Lower lobe of right lung (tissue), 2 donors: ENCODE results near the gene ATAD3C. TPM values are rescaled to one million over a fixed set of nuclear protein-coding genes. Genes with fewer than 3 reads are reported as not detected.
"Not testable (repeated sequence)": the region's sequence is repeated elsewhere in the genome, so short reads cannot be mapped to it uniquely, and the experiment has no call there.

ENCODE experiments used
- ATAC-seq, 2 donors: fragments of 200-7000 bp; cut with Tn5 transposase; one replicate each; pipeline ENCODE4 v1.9.1; 2020 to 2022; ENCODE audit warnings: mild to moderate bottlenecking in 2 of 2, moderate library complexity in 2 of 2
- DNase-seq: peaks from one replicate; pipeline ENCODE4 v3.0.0-alpha.2; 2020
- H3K27ac ChIP-seq: fragments of 200-600 bp; one replicate; pipeline ENCODE4 v1.8.0; 2022
- H3K27me3 ChIP-seq: fragments of 200-600 bp; one replicate; pipeline ENCODE4 v1.8.0; 2022; ENCODE audit warnings: low read depth
- H3K36me3 ChIP-seq: fragments of 200-600 bp; one replicate; pipeline ENCODE4 v1.8.0; 2022; ENCODE audit warnings: mild to moderate bottlenecking
- H3K4me1 ChIP-seq: fragments of 200-600 bp; one replicate; pipeline ENCODE4 v1.8.0; 2022
- H3K4me3 ChIP-seq: fragments of 200-600 bp; one replicate; pipeline ENCODE4 v1.8.0; 2022; ENCODE audit warnings: mild to moderate bottlenecking
- H3K9me3 ChIP-seq: fragments of 200-600 bp; one replicate; pipeline ENCODE4 v1.8.0; 2022
- intact Hi-C: fragments of 100-400 bp; cut with DNase I; formaldehyde crosslinking; loops from one replicate; pipeline ENCODE4 v1.11.0; 2022
- total RNA-seq: library from RNA; stranded (reverse); fragmentation: NEBNext Ultra II Directional; extraction: Animal tissue kit (Norgen Biotek cat#: 25700); gene quantifications from one replicate; pipeline ENCODE4 v1.2.1, GENCODE V29; 2021
- TF ChIP-seq, protein P1 (sequence below): fragments of 200-600 bp; IDR thresholded peaks from one replicate; pipeline ENCODE4 v1.8.0; 2022; ENCODE audit warnings: antibody characterized with exemption, mild to moderate bottlenecking
- donor health status: DM: no; HTN: yes; CAD: no; lungs with severe emphysema.

ATAD3C gene
- total RNA-seq, 1 donor from 2014 or later = 7.8 TPM

DNA sequence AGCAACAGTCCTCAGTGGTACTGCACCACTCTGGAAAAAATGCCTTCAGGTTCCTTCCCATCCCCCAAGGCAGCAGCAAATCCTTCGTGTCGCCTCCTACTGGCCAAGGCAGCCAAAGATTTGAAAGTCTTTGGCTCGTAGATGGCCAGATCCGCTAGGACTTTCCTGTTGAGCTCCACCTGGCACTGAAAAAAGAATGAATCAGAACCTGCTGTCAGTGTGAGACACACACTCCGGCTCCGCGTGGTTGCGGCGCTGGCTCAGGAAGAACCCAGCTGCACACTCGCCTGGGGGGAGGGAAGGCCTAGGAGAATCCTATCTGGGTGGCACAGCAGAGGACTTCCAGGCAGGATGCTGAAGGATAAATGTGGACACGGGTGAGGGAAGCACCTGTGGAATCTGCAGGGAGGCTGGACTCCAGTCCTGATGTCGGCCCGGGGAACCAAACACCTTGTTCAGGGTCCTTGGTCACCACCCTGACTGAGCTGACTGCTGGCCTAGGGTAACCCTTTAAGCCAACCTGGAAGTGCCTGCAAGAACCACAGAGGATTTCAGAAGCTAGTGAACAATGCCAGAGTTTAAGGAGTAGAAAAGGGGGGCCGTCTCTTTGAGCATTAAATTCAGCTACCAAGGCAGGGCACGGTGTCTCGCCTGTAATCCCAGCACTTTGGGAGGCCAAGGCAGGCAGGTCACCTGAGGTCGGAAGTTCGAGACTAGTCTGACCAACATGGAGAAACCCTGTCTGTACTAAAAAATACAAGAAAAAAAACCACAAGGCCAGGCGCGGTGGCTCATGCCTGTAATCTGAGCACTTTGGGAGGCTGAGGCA is 47.2 kb upstream of the ATAD3C start:
- TF ChIP-seq, protein P1, sequence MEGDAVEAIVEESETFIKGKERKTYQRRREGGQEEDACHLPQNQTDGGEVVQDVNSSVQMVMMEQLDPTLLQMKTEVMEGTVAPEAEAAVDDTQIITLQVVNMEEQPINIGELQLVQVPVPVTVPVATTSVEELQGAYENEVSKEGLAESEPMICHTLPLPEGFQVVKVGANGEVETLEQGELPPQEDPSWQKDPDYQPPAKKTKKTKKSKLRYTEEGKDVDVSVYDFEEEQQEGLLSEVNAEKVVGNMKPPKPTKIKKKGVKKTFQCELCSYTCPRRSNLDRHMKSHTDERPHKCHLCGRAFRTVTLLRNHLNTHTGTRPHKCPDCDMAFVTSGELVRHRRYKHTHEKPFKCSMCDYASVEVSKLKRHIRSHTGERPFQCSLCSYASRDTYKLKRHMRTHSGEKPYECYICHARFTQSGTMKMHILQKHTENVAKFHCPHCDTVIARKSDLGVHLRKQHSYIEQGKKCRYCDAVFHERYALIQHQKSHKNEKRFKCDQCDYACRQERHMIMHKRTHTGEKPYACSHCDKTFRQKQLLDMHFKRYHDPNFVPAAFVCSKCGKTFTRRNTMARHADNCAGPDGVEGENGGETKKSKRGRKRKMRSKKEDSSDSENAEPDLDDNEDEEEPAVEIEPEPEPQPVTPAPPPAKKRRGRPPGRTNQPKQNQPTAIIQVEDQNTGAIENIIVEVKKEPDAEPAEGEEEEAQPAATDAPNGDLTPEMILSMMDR = peak; percentile 39

DNA sequence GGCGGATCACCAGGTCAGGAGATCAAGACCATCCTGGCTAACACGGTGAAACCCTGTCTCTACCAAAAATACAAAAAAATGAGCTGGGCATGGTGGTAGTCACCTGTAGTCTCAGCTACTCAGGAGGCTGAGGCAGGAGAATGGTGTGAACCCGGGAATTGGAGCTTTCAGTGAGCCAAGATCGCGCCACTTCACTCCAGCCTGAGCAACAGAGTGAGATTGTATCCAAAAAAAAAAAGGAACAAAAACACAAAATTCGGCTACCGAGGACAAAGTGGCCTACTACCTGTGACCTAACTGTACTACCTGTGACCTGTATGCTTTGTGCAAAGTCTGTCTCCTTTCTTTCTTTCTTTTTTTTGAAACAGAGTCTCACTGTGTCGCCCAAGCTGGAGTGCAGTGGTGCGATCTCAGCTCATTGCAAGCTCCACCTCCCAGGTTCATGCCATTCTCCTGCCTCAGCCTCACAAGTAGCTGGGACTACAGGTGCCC is 46.5 kb upstream of the ATAD3C start:
- H3K36me3 ChIP-seq = peaks cover 62% of the 10 kb centered on the region
- H3K27ac ChIP-seq, H3K4me3 ChIP-seq, H3K27me3 ChIP-seq, DNase-seq, ATAC-seq, H3K9me3 ChIP-seq, intact Hi-C loops: not testable (repeated sequence)
- H3K4me1 ChIP-seq = peaks cover 44% of the 10 kb centered on the region

More for the DNA sequence above, 47.2 kb upstream of the ATAD3C start:
- H3K9me3 ChIP-seq = no peaks in the 10 kb centered on the region
- no peak overlapping the region for H3K4me3 ChIP-seq
- DNase-seq (no peak), ATAC-seq (no peak)
- H3K36me3 ChIP-seq = peaks cover 68% of the 10 kb centered on the region
- intact Hi-C loops = no loop called here
- no peak overlapping the region for H3K27ac ChIP-seq
- H3K27me3 ChIP-seq = no peaks in the 10 kb centered on the region
- peaks cover 46% of the 10 kb centered on the region for H3K4me1 ChIP-seq

DNA sequence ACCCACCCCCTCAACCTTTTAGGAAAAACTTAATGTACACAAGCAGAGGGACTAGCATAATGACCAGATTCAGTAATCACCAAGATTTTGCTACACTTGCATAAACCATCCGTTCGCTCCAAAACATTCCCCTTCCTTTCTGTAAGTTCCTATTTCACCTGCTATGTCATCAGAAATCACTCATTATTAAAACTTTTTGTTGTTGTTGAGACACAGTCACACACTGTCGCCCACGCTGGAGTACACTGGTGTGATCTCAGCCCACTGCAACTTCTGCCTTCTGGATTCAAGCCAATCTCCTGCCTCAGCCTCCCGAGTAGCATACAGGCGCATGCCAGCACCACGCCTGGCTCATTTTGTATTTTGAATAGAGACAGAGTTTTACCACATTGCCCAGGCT is 45.8 kb upstream of the ATAD3C start:
- TF ChIP-seq, protein P1 = no peak
- peaks cover 58% of the 10 kb centered on the region for H3K36me3 ChIP-seq
- intact Hi-C loops = no loop called here
- H3K9me3 ChIP-seq = no peaks in the 10 kb centered on the region
- H3K27me3 ChIP-seq = no peaks in the 10 kb centered on the region
- H3K4me3 ChIP-seq = no peak overlapping the region
- no peak for ATAC-seq
- no peak for DNase-seq
- no peak overlapping the region for H3K27ac ChIP-seq
- peaks cover 45% of the 10 kb centered on the region for H3K4me1 ChIP-seq

GRCh38 chr1:1406101-1406820 is 43.2 kb upstream of the ATAD3C start:
- TF ChIP-seq, protein P1 = no peak
- H3K4me1 ChIP-seq = peaks cover 40% of the 10 kb centered on the region
- peak overlapping the region; percentile 92 for H3K27ac ChIP-seq
- DNase-seq = no peak
- peak overlapping the region; percentile 86 for H3K4me3 ChIP-seq
- peaks cover 49% of the 10 kb centered on the region for H3K36me3 ChIP-seq
- H3K27me3 ChIP-seq = no peaks in the 10 kb centered on the region
- intact Hi-C loops = no loop called here
- H3K9me3 ChIP-seq = no peaks in the 10 kb centered on the region
- ATAC-seq = peak; percentile 2 to 3

- H3K27ac ChIP-seq = peak within 1 kb of the TSS; percentile 92
- intact Hi-C loops = no loop called here
- DNase-seq = peak; percentile 97
- TF ChIP-seq, protein P1 = no peak
- no peaks in the 10 kb centered on the region for H3K27me3 ChIP-seq
- peak; percentile 97 to 99 for ATAC-seq
- no peaks in the 10 kb centered on the region for H3K9me3 ChIP-seq
- peak within 1 kb of the TSS; percentile 86 for H3K4me3 ChIP-seq
- H3K4me1 ChIP-seq = peaks cover 40% of the 10 kb centered on the region
- H3K36me3 ChIP-seq = peaks cover 42% of the 10 kb centered on the region
Measured at GRCh38 chr1:1406821-1407635, 42.5 kb upstream of the ATAD3C start, which contains the start of gene MRPL20. TSS of gene MRPL20 (minus strand) at chr1:1407293. CDS start at chr1:1407217, 76 bp downstream.
